HAP-1 (cell line): Measurements from ENCODE around the gene UEVLD.

Experiments used
- DNase-seq, 2 experiments: peaks; one replicate each; pipeline ENCODE4 v3.0.0-alpha.2; 2016 to 2020; ENCODE audit warnings: low spot score in 2 of 2
- H3K27me3 ChIP-seq: fragments of 250-450 bp; sonication (Bioruptor Pico); 2 replicates; pipeline ENCODE4 v1.5.1; 2020; ENCODE audit warnings: low read depth, mild to moderate bottlenecking, moderate library complexity
- H3K36me3 ChIP-seq: fragments of 250-450 bp; sonication (Bioruptor Pico); replicated peaks from 2 replicates; pipeline ENCODE4 v1.5.1; 2020; ENCODE audit warnings: mild to moderate bottlenecking
- H3K4me1 ChIP-seq: fragments of 250-450 bp; sonication (Bioruptor Pico); 2 replicates; pipeline ENCODE4 v1.5.1; 2020; ENCODE audit warnings: mild to moderate bottlenecking
- H3K4me3 ChIP-seq: fragments of 250-450 bp; sonication (Bioruptor Pico); 2 replicates; pipeline ENCODE4 v1.5.1; 2020; ENCODE audit warnings: mild to moderate bottlenecking, moderate library complexity
- H3K9me3 ChIP-seq: fragments of 250-450 bp; sonication (Bioruptor Pico); 2 replicates; pipeline ENCODE4 v1.5.1; 2020; ENCODE audit warnings: mild to moderate bottlenecking, moderate library complexity
- in situ Hi-C: fragments of 300-500 bp; cut with MboI; formaldehyde crosslinking; loops from 3 replicates; pipeline ENCODE4 v1.14.3; 2020; ENCODE audit warnings: low sequenced_read_pairs, inconsistent platforms, mixed read lengths

UEVLD gene

DNA sequence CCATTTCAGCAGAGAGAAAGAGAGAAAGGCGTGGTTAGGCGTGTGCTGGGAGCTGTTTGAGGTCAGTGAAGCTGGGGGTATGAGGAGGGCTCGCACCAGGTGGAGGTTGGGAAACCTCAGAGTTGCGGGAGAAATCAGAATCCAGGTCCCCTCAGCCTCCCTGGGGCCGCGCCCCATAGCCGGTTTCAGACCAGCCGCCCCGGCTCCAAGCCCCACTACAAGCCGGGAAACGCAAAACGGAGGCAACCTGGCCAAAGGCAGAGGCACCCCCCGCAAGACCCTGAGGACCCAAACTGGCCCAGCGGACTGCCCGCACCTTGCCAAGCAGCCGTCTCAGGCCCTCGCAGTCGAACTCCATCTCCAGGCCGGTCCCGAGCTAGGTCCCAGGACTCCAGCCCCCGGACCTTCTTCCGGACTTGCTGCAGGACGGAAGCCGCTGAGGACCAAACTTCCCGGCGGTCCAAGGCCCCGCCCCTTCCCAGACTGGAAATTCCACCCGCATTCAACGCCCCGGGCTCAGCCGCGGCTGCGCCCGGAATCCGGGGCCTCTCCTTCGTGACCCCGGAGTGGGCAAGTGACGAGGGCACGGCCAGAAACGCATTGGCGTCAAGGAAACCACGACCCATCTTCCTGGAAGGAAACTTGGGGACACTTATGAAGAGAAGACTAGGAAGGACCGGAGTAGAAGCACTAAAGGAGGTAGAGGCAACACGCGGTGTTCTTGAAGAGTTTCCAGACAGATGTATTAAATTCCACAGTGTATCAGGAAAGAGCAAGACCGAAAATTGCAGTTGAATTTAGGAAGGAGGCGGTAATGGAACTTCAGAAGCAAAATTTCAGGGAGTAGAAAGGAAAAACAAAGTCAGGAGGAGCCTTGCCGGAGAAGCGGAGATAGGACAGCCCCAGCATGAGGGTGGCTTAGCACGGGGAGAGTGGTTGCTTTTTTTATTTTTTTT lies at the start of gene UEVLD:
UEVLD (minus strand) TSS at position 438 of the 956 bp plus-strand sequence; CDS start at position 358, 80 bp downstream.
- peak; percentile 78 to 93 for DNase-seq
- in situ Hi-C loops, result no loop called here
- Histone ChIP-seq H3K36me3 (no peaks in the 10 kb centered on the region), H3K9me3 (no peaks in the 10 kb centered on the region), H3K4me3 (peak within 1 kb of the TSS; percentile 93), H3K4me1 (peaks cover 12% of the 10 kb centered on the region), H3K27me3 (no peaks in the 10 kb centered on the region)

DNA sequence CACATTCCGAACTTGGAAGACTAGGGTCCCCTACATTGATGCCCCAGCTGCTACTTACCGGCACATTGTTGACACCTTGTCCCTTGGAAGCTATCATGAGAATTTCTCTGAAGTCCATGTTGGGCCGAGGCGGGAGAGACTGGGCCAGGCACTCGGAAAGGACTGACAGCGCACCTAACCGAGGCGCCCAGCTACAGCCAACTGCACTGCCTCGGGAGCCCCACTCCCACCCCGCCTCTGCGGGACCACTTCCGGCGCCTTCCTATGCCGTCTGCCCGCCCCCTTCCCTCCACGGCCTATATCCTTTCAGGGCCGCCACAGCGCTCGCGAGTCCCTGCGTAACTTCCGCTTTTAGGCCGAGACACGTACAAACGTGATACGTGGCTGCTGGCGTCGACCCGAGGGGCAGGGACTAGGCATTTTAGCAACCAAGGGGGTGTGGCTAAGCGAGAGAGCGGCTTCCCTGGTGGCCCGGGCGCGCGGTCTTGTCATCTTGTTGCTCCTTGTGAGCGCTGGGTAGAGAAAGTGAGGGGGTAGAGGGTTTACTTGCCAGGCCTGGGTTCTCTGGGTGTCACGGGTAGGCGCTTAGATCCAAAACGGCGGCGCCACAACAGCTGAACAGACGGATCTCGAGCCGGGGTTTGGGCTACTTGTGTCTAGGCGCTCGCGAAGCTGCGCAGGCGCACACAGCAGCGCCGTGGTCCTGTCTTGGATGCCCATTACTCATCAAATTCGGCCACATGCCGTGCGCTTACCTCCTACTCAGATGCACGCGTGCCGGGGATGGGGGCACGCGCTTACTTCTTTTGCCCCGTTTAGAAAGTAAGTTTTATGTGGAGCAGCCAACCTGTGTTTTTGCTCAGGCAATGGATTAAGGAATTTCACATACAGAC lies 45.9 kb upstream of the UEVLD start, which contains the start of gene SPTY2D1:
SPTY2D1 (minus strand) TSS at position 203 of the 893 bp plus-strand sequence; CDS start at position 118, 85 bp downstream.
- DNase-seq, result peak; percentile 95 to 98
- peaks cover 5% of the 10 kb centered on the region for H3K4me1 ChIP-seq
- in situ Hi-C loops, result no loop called here
- no peaks in the 10 kb centered on the region for H3K9me3 ChIP-seq
- no peaks in the 10 kb centered on the region for H3K27me3 ChIP-seq
- H3K36me3 ChIP-seq, result no peaks in the 10 kb centered on the region
- peak within 1 kb of the TSS; percentile 82 for H3K4me3 ChIP-seq

DNA sequence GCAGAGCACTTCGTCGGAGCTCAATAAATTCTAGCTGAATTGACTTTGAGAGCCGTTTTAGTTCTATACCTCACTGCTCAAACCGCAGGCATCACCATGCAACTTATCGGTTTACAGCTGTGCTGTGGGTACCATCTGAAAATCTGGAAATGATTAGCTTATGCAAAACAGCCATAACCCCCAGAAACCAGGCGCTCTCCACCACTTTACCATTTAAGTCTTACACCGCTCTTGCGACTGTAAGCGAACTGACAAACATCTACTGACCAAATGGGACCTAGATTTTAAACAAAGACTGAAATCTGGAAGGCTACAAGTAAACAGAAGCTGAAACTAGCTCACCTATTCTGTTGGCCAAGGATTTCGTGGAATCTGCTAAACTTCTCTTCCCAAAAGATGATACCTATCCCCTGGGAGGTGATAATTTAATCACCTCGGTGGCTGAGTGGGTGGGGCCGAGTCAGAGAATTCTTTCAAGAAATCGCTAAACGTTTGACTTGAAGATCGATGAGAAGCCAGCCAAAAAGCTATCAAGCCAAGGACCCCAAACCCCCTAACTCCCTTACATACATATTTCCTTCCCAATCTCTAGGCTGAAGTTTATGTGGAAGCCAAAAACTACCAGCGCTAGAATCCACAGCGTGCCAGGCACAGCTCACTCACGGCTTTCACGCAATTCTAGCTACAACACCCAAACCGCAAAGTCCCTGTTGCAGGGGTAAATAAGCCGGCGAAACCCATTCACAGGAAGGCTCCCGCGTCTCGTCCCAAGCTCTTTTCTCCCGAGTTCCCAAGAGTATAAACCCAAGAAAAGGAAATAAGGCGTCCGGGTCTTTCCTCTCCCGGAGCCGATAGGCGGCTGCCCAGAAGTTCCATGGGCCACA lies 45.0 kb upstream of the UEVLD start:
- Histone ChIP-seq H3K4me1 (peaks cover 5% of the 10 kb centered on the region), H3K9me3 (no peaks in the 10 kb centered on the region), H3K27me3 (no peaks in the 10 kb centered on the region), H3K36me3 (no peaks in the 10 kb centered on the region), H3K4me3 (peak overlapping the region; percentile 82)
- peak; percentile 5 to 8 for DNase-seq
- in situ Hi-C loops, result no loop called here

DNA sequence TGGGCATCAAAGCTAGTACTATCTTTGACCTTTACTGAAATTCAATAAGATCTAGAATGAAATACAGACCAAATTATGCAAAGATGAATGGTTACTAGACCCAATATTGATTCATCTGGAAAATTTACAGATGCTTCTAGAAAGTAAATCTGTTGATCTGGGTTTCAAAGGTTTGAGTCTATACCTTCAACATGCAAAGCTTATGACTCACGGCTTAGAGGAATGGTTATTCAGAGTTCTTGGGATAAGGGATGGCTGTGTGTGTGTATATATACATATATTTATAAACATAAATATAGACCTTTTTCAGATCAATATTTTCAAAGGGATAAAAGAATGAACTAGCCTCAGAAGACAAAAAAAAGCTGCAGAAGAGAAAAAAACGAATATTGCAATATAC lies 44.3 kb upstream of the UEVLD start:
- in situ Hi-C loops, result no loop called here
- Histone ChIP-seq H3K9me3 (no peaks in the 10 kb centered on the region), H3K27me3 (no peaks in the 10 kb centered on the region), H3K4me3 (peak overlapping the region; percentile 82), H3K4me1 (peaks cover 5% of the 10 kb centered on the region), H3K36me3 (no peaks in the 10 kb centered on the region)
- no peak for DNase-seq

DNA sequence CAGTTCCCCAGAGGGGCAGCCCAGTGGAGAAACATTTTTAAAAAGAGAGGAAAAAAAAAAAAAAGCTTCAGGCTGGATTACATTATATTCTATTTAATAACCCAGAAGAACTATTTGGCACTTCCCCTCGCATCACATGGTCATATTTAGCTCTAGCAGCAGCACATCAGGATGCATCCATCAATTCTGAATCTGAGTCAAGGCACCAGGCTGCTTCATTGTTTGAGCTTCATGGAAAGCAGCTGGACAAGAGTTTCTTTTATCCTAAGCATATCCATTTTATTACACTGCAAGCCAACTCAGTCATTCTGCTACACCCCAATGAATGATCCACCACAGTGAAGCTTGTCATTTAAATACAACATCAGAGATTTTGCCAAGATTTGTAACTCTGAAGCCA lies 35.6 kb upstream of the UEVLD start:
- in situ Hi-C loops, result no loop called here
- Histone ChIP-seq H3K4me1 (no peaks in the 10 kb centered on the region), H3K36me3 (no peaks in the 10 kb centered on the region), H3K27me3 (no peaks in the 10 kb centered on the region), H3K4me3 (no peak overlapping the region), H3K9me3 (no peaks in the 10 kb centered on the region)
- no peak for DNase-seq

DNA sequence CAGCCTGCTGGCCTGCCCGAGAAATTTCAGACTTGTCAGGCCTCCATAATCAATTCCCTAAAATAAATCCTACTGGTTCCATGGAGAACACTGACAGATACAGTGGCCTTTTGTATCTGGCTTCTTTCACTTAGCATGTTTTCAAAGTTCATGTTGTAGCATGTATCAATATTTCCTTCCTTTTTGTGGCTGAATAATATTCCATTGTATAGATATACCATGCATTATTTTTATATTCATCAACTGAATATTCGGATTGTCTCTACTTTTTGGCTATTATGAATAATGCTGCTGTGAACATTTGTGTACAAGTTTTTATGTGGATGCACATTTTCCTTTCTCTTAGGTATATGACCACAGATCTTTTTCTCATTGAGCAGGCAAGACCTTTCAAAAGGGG lies 35.2 kb upstream of the UEVLD start:
- in situ Hi-C loops, result no loop called here
- DNase-seq, result no peak
- Histone ChIP-seq H3K27me3 (no peaks in the 10 kb centered on the region), H3K4me1 (no peaks in the 10 kb centered on the region), H3K9me3 (no peaks in the 10 kb centered on the region), H3K36me3 (no peaks in the 10 kb centered on the region), H3K4me3 (no peak overlapping the region)

DNA sequence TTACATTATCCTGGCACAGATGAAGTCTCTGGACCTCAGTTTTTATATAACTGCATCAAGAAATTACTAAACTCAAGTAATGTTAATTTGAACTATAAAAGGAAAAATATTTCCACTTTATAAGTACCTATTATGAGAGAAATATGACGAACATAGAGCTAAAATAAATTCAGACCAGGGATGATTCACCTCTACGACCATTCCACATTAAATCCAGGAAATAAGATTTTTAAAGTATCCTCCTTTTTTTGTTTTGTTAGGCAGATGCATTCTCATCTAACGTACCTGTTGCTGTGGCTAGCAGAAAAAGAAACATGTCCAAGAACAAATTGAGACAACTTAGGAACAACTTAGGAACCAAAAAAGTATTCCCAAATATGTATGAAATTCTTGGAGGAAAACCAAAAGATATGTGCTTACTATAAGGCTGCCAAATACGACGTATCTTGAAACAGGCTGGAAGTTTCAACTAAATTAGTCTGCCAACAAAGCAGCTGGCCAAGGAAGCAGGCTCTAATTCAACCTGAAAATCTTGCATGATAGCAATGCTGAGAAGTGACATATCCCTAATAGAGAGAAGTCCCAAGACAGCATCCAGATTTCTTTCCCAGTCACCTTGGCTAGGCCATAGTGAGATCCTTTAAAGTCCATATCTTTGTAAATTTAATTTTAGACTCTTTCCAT lies 29.9 kb upstream of the UEVLD start:
- in situ Hi-C loops, result no loop called here
- no peak for DNase-seq
- no peak overlapping the region for H3K4me3 ChIP-seq
- H3K4me1 ChIP-seq, result no peaks in the 10 kb centered on the region
- peaks cover 19% of the 10 kb centered on the region for H3K36me3 ChIP-seq
- H3K27me3 ChIP-seq, result no peaks in the 10 kb centered on the region
- H3K9me3 ChIP-seq, result no peaks in the 10 kb centered on the region

DNA sequence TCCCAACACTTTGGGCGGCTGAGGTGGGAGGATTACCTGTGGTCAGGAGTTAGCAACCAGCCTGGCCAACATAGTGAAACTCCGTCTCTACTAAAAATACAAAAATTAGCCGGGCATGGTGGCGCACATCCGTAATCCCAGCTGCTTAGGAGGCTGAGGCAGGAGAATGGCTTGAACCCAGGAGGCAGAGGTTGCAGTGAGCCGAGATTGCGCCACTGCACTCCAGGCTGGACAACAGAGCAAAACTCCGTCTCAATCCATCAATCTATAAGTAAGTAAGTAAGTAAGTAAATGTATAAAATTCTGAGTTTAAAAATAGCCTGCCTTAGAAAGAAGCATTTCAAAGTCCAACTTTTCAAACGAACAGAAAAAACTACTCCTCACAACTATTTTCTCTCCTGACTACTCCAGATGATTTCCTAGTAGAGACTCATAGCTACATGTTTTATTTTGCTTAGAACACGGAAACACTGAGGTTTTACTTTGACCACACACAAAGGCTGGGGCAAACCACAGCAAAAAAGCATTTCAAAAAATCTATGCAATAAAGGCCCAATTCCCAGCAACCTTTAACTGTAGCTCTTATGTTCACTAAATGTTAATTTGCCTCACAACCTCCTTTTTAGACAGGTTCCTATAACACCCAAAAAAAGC lies 29.3 kb upstream of the UEVLD start:
- Histone ChIP-seq H3K4me1 (no peaks in the 10 kb centered on the region), H3K4me3 (no peak overlapping the region), H3K9me3 (no peaks in the 10 kb centered on the region), H3K27me3 (no peaks in the 10 kb centered on the region), H3K36me3 (peaks cover 19% of the 10 kb centered on the region)
- no peak for DNase-seq
- in situ Hi-C loops, result no loop called here

DNA sequence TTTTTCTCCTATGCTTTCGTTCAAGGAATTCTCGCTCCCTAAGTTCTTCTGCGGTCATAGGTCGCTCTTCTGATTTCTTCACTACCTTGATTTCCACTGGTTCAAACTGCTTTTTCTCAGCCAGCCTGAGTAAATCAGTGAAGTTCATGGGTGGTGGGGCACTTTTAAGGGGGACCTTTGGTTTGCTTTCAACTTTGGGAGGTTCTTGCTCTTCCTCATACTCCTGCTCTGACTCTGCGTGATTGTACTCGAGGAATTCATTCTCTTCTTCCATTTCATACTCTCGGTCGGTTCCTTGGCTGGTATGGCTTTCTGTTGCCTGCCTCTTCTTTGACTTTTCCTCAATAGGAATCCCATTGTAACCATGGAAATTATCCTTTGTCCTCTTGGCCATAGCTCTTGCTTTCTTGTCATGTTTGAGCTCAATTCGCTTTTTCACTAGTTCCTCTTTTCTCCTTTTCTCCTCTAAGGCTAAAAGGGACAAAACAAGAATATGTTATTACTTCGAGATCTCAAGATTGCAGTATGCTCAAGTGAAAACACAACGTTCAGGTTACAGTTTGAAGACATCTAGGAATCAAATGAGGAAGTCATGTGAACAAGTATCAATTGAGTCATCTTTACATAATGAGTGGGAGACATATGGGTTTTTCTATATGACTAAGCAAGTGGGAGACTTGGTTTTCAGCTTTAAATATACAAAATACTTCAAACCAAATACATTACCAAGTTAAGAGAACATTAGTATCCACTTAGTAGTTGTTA lies 27.3 kb upstream of the UEVLD start:
- no peak for DNase-seq
- no peaks in the 10 kb centered on the region for H3K27me3 ChIP-seq
- H3K36me3 ChIP-seq, result peaks cover 35% of the 10 kb centered on the region
- H3K9me3 ChIP-seq, result no peaks in the 10 kb centered on the region
- H3K4me3 ChIP-seq, result no peak overlapping the region
- H3K4me1 ChIP-seq, result no peaks in the 10 kb centered on the region
- in situ Hi-C loops, result no loop called here

DNA sequence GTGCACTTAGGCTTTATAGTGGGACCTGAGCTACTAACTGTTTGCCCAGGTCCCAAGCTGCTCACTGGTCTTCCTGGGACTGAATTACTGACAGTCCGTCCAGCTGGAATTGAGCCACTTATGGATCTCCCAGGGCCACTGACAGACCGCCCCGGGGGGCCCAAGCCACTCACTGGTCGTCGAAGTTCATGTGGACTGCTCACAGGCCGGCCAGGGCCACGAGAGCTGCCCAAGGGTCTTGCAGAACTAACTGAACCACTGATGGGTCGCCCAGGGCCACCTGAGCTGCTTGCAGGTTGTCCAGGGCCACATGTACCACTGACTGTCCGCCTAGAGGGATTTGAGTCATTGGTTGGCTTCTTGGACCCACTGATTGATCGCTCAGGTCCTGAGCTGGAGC lies 26.1 kb upstream of the UEVLD start:
- no peak for DNase-seq
- in situ Hi-C loops, result no loop called here

DNA sequence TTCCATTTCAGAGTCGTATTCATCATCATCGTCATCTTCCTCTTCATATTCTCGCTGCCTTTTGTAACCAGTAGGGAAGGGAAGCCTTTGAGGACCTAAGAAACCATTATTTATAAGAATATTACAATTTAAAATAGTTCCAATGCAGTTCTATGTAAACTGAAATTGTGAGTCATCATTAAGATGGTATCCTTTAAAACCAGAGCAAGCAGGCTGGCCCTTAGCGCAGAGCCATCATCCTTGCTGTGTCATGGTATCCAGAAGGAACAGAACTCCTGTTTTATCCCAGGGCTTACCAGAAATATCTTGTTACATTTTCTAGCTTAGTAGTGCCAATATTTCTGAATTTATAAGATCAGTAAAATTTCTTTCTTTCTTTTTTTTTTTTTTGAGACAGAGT lies 23.9 kb upstream of the UEVLD start:
- Histone ChIP-seq H3K36me3 (peaks cover 50% of the 10 kb centered on the region), H3K4me1 (peaks cover 15% of the 10 kb centered on the region), H3K9me3 (no peaks in the 10 kb centered on the region), H3K4me3 (no peak overlapping the region), H3K27me3 (no peaks in the 10 kb centered on the region)
- no peak for DNase-seq
- in situ Hi-C loops, result no loop called here

More for the DNA sequence above, 26.1 kb upstream of the UEVLD start:
- Histone ChIP-seq H3K4me3 (no peak overlapping the region), H3K36me3 (peaks cover 37% of the 10 kb centered on the region), H3K27me3 (no peaks in the 10 kb centered on the region), H3K9me3 (no peaks in the 10 kb centered on the region), H3K4me1 (no peaks in the 10 kb centered on the region)

DNA sequence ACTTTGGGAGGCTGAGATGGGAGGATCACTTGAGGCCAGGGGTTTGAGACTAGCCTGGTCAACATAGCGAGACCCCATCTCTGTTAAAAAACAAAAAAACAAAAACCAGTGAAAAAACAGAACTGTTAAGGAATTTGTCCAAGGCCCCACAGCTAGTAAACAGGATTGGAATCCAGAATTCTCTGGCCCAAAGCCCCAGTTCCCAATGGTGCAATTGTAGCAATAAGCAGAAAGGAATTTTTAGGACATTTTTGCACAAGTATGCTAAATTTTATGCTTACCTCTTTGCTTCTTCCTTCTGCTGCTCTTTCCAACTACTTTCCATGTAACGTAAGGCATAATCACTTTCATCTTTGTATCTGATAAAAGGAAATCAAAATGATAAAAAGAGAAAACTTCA lies 22.7 kb upstream of the UEVLD start:
- Histone ChIP-seq H3K36me3 (peaks cover 51% of the 10 kb centered on the region), H3K4me1 (peaks cover 19% of the 10 kb centered on the region), H3K9me3 (no peaks in the 10 kb centered on the region), H3K4me3 (no peak overlapping the region), H3K27me3 (no peaks in the 10 kb centered on the region)
- in situ Hi-C loops, result no loop called here
- DNase-seq, result no peak
